Measurements from ENCODE around the gene KLHDC4.

The KLHDC4 gene

DNA sequence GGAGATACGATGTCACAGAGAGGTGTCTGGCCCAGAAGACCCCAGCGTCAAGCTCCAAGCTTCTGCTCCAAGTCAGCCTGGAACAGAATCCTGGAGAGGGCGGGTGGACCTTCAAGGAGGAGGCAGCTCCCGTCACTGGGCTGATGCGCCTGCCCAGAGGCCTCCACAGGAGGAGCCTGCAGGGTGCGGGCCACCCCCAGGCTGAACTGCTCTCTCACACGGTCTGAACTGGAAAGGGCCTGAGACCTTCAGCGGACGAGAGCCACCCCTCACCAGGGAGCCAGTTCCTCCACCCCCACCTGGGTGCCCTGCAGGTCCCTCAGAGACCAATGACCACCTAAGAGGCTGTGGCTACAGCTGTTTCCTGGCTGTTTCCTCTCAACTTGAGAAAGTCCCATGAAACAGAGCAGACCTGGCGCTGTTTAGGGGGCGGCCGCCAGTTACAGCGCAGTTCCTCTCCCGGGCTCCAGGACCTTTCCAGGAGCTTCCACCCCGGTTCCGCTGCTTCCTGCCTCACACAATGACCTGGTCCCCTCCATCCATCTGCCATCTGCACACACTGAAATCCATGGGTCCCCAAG, 36.0 kb upstream of the KLHDC4 start:
- no peak overlapping the region for H3K9ac ChIP-seq (ENCODE audit: low read length)
- WGBS (ENCODE audit: extremely low coverage, insufficient coverage, low lambda C conversion rate) = no CpG with 5 or more reads among the region's 16 CpGs
- no peak for DNase-seq

GRCh38 chr16:87800497-87800896, 34.7 kb upstream of the KLHDC4 start:
- Histone ChIP-seq H3K9ac (ENCODE audit: low read length) (no peak overlapping the region), H3K4me2 (ENCODE audit: low read length) (no peak overlapping the region), H3K4me1 (ENCODE audit: control insufficient read depth, low read depth, low read length) (no peaks in the 10 kb centered on the region), H2BK5ac (ENCODE audit: low read length) (no peak overlapping the region), H3K27me3 (ENCODE audit: insufficient read depth, low read length, poor library complexity) (no peaks in the 10 kb centered on the region), H2AK5ac (ENCODE audit: low read length) (no peak overlapping the region), H4K5ac (ENCODE audit: low read length) (no peak overlapping the region), H4K8ac (ENCODE audit: low read depth, low read length) (no peak overlapping the region), H2BK120ac (ENCODE audit: low read depth, low read length) (no peak overlapping the region), H3K4me3 (ENCODE audit: low read length) (no peak overlapping the region), H3K27ac (ENCODE audit: low read depth, low read length) (no peak overlapping the region), H3K79me1 (ENCODE audit: low read length) (no peaks in the 10 kb centered on the region), H3K23ac (ENCODE audit: low read length) (no peak overlapping the region), H3K36me3 (ENCODE audit: control insufficient read depth, insufficient read depth, low read length) (no peaks in the 10 kb centered on the region), H3K18ac (ENCODE audit: low read length) (no peak overlapping the region), H2BK15ac (replicated peaks; ENCODE audit: low read depth) (no peak overlapping the region), H3K4ac (ENCODE audit: low read depth, low read length) (no peak overlapping the region), H3K79me2 (ENCODE audit: control insufficient read depth, insufficient read depth, low read length) (no peaks in the 10 kb centered on the region), H3K56ac (ENCODE audit: low read length) (no peak overlapping the region)
- DNase-seq = no peak
- no CpG with 5 or more reads among the region's 6 CpGs for WGBS (ENCODE audit: extremely low coverage, insufficient coverage, low lambda C conversion rate)

More for the DNA sequence above, 36.0 kb upstream of the KLHDC4 start:
- Histone ChIP-seq H3K27ac (ENCODE audit: low read depth, low read length) (no peak overlapping the region), H2BK5ac (ENCODE audit: low read length) (no peak overlapping the region), H3K4me2 (ENCODE audit: low read length) (no peak overlapping the region), H3K4ac (ENCODE audit: low read depth, low read length) (no peak overlapping the region), H3K36me3 (ENCODE audit: control insufficient read depth, insufficient read depth, low read length) (no peaks in the 10 kb centered on the region), H3K4me1 (ENCODE audit: control insufficient read depth, low read depth, low read length) (no peaks in the 10 kb centered on the region), H2BK15ac (replicated peaks; ENCODE audit: low read depth) (no peak overlapping the region), H3K23ac (ENCODE audit: low read length) (no peak overlapping the region), H4K8ac (ENCODE audit: low read depth, low read length) (no peak overlapping the region), H3K79me1 (ENCODE audit: low read length) (no peaks in the 10 kb centered on the region), H3K18ac (ENCODE audit: low read length) (no peak overlapping the region), H3K27me3 (ENCODE audit: insufficient read depth, low read length, poor library complexity) (no peaks in the 10 kb centered on the region), H3K4me3 (ENCODE audit: low read length) (no peak overlapping the region), H2AK5ac (ENCODE audit: low read length) (no peak overlapping the region), H3K79me2 (ENCODE audit: control insufficient read depth, insufficient read depth, low read length) (no peaks in the 10 kb centered on the region), H2BK120ac (ENCODE audit: low read depth, low read length) (no peak overlapping the region), H3K56ac (ENCODE audit: low read length) (no peak overlapping the region), H4K5ac (ENCODE audit: low read length) (no peak overlapping the region)

GRCh38 chr16:87795336-87795735, 29.6 kb upstream of the KLHDC4 start:
- H3K4ac ChIP-seq (ENCODE audit: low read depth, low read length) = no peak overlapping the region
- no peak overlapping the region for H4K5ac ChIP-seq (ENCODE audit: low read length)
- no peak overlapping the region for H3K18ac ChIP-seq (ENCODE audit: low read length)
- no peak overlapping the region for H3K9ac ChIP-seq (ENCODE audit: low read length)
- H2AK5ac ChIP-seq (ENCODE audit: low read length) = no peak overlapping the region
- no peak overlapping the region for H2BK5ac ChIP-seq (ENCODE audit: low read length)
- H3K4me3 ChIP-seq (ENCODE audit: low read length) = no peak overlapping the region
- DNase-seq = no peak
- no peak overlapping the region for H3K27ac ChIP-seq (ENCODE audit: low read depth, low read length)
- no peaks in the 10 kb centered on the region for H3K36me3 ChIP-seq (ENCODE audit: control insufficient read depth, insufficient read depth, low read length)
- no peaks in the 10 kb centered on the region for H3K79me2 ChIP-seq (ENCODE audit: control insufficient read depth, insufficient read depth, low read length)
- H3K27me3 ChIP-seq (ENCODE audit: insufficient read depth, low read length, poor library complexity) = no peaks in the 10 kb centered on the region
- H3K23ac ChIP-seq (ENCODE audit: low read length) = no peak overlapping the region
- no CpG with 5 or more reads among the region's 12 CpGs for WGBS (ENCODE audit: extremely low coverage, insufficient coverage, low lambda C conversion rate)
- H3K4me2 ChIP-seq (ENCODE audit: low read length) = no peak overlapping the region
- H2BK120ac ChIP-seq (ENCODE audit: low read depth, low read length) = no peak overlapping the region
- no peaks in the 10 kb centered on the region for H3K79me1 ChIP-seq (ENCODE audit: low read length)
- no peak overlapping the region for H2BK15ac ChIP-seq (replicated peaks; ENCODE audit: low read depth)
- no peak overlapping the region for H3K56ac ChIP-seq (ENCODE audit: low read length)
- H4K8ac ChIP-seq (ENCODE audit: low read depth, low read length) = no peak overlapping the region
- no peaks in the 10 kb centered on the region for H3K4me1 ChIP-seq (ENCODE audit: control insufficient read depth, low read depth, low read length)

DNA sequence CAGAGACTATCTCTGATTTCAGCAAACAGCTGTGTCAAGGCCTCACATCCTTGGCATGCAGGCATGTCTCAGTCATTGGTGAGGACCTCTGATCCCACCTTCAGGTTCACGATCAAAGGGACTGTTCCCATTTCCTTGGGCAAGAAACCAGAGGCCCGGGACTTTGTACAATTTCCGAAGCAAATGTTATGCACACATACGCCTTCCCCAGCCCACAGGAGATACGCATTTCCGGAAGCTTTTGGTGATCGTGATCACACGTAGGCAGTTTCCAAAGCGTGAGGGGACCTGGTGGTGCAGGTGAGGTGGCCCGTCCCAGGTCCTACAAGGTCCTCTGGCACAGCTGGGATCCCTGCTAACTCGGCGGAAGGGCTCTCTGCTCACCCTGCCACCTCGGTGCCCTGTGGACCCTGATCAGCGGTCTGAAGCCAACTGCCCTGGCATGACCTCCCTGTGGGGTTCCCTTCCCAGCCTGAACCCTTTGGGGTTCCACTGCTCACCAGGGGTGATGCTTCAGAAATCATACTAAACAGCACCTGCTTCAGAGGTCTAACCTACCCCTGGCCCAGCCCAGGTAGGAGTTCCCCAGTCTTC, 28.8 kb upstream of the KLHDC4 start:
- Histone ChIP-seq H3K4me1 (ENCODE audit: control insufficient read depth, low read depth, low read length) (no peaks in the 10 kb centered on the region), H3K9ac (ENCODE audit: low read length) (no peak overlapping the region), H3K36me3 (ENCODE audit: control insufficient read depth, insufficient read depth, low read length) (no peaks in the 10 kb centered on the region), H4K8ac (ENCODE audit: low read depth, low read length) (no peak overlapping the region), H4K5ac (ENCODE audit: low read length) (no peak overlapping the region), H2BK5ac (ENCODE audit: low read length) (no peak overlapping the region), H3K4ac (ENCODE audit: low read depth, low read length) (no peak overlapping the region), H3K18ac (ENCODE audit: low read length) (no peak overlapping the region), H3K79me1 (ENCODE audit: low read length) (no peaks in the 10 kb centered on the region), H3K27me3 (ENCODE audit: insufficient read depth, low read length, poor library complexity) (no peaks in the 10 kb centered on the region), H3K23ac (ENCODE audit: low read length) (no peak overlapping the region), H3K56ac (ENCODE audit: low read length) (no peak overlapping the region), H3K4me2 (ENCODE audit: low read length) (no peak overlapping the region), H3K4me3 (ENCODE audit: low read length) (no peak overlapping the region), H3K79me2 (ENCODE audit: control insufficient read depth, insufficient read depth, low read length) (no peaks in the 10 kb centered on the region), H2BK120ac (ENCODE audit: low read depth, low read length) (no peak overlapping the region), H2BK15ac (replicated peaks; ENCODE audit: low read depth) (no peak overlapping the region), H2AK5ac (ENCODE audit: low read length) (no peak overlapping the region), H3K27ac (ENCODE audit: low read depth, low read length) (no peak overlapping the region)
- WGBS (ENCODE audit: extremely low coverage, insufficient coverage, low lambda C conversion rate) = no CpG with 5 or more reads among the region's 14 CpGs
- no peak for DNase-seq

DNA sequence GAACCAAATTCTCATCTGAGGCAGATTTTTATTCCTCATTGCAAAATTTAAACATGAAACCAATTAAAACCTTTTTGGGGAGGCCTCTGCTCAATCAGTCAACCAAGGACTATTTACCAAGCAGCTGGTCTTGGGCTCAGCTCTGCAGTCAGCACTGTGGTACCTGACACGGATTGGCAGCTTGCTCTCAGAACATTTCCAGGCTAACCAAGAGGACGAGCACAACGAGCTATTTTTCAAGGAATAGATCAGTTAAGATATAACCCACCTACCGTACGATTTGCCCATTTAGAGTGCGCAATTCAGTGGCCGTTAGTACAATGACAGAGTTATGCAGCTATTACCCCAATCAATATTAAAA, 26.4 kb upstream of the KLHDC4 start:
- H2BK5ac ChIP-seq (ENCODE audit: low read length) = no peak overlapping the region
- WGBS (ENCODE audit: extremely low coverage, insufficient coverage, low lambda C conversion rate) = no CpG with 5 or more reads among the region's 7 CpGs
- DNase-seq = no peak
- H3K23ac ChIP-seq (ENCODE audit: low read length) = no peak overlapping the region
- no peak overlapping the region for H3K18ac ChIP-seq (ENCODE audit: low read length)
- H3K27me3 ChIP-seq (ENCODE audit: insufficient read depth, low read length, poor library complexity) = no peaks in the 10 kb centered on the region
- H3K56ac ChIP-seq (ENCODE audit: low read length) = no peak overlapping the region
- H3K4me3 ChIP-seq (ENCODE audit: low read length) = no peak overlapping the region
- no peaks in the 10 kb centered on the region for H3K79me2 ChIP-seq (ENCODE audit: control insufficient read depth, insufficient read depth, low read length)
- H4K5ac ChIP-seq (ENCODE audit: low read length) = no peak overlapping the region
- H2BK120ac ChIP-seq (ENCODE audit: low read depth, low read length) = no peak overlapping the region
- no peak overlapping the region for H3K27ac ChIP-seq (ENCODE audit: low read depth, low read length)
- no peaks in the 10 kb centered on the region for H3K79me1 ChIP-seq (ENCODE audit: low read length)
- no peak overlapping the region for H3K4me2 ChIP-seq (ENCODE audit: low read length)
- H2BK15ac ChIP-seq (replicated peaks; ENCODE audit: low read depth) = no peak overlapping the region
- H3K4ac ChIP-seq (ENCODE audit: low read depth, low read length) = no peak overlapping the region
- no peak overlapping the region for H3K9ac ChIP-seq (ENCODE audit: low read length)
- H3K4me1 ChIP-seq (ENCODE audit: control insufficient read depth, low read depth, low read length) = no peaks in the 10 kb centered on the region
- H3K36me3 ChIP-seq (ENCODE audit: control insufficient read depth, insufficient read depth, low read length) = no peaks in the 10 kb centered on the region
- H4K8ac ChIP-seq (ENCODE audit: low read depth, low read length) = no peak overlapping the region
- no peak overlapping the region for H2AK5ac ChIP-seq (ENCODE audit: low read length)
